ENCODE data around the gene PLPP4.

PLPP4 gene

GRCh38 chr10:120415709-120416330 lies 41.2 kb upstream of the PLPP4 start:
- Histone ChIP-seq H3K79me2 (ENCODE audit: low read length) (no peaks in the 10 kb centered on the region), H3F3A (ENCODE audit: insufficient read depth, low read length) (no peaks in the 10 kb centered on the region), H3K4me3 (ENCODE audit: low read length) (no peak overlapping the region), H3K9me3 (replicated peaks; ENCODE audit: insufficient read depth, low read length) (no peaks in the 10 kb centered on the region), H3K4me1 (ENCODE audit: low read length) (no peaks in the 10 kb centered on the region), H2AFZ (ENCODE audit: low read length) (no peak overlapping the region), H3K9ac (ENCODE audit: low read length) (no peak overlapping the region), H3K9me2 (replicated peaks; ENCODE audit: insufficient read depth, low read length) (no peaks in the 10 kb centered on the region), H3K36me3 (replicated peaks; ENCODE audit: insufficient read depth, low read length) (no peaks in the 10 kb centered on the region), H3K27me3 (replicated peaks; ENCODE audit: insufficient read depth, low read length) (no peaks in the 10 kb centered on the region), H4K20me1 (ENCODE audit: insufficient read depth, low read length) (no peaks in the 10 kb centered on the region), H3K27ac (ENCODE audit: low read length) (no peak overlapping the region), H3K4me2 (ENCODE audit: low read depth, low read length) (no peak overlapping the region)
- TF ChIP-seq EZH2 (optimal IDR thresholded peaks at IDR 0.05; ENCODE audit: low read depth, low read length) (no peak), EZH2phosphoT487 (IDR thresholded peaks at IDR 0.05; ENCODE audit: low read length) (no peak)
- TF ChIP-seq, protein P1, sequence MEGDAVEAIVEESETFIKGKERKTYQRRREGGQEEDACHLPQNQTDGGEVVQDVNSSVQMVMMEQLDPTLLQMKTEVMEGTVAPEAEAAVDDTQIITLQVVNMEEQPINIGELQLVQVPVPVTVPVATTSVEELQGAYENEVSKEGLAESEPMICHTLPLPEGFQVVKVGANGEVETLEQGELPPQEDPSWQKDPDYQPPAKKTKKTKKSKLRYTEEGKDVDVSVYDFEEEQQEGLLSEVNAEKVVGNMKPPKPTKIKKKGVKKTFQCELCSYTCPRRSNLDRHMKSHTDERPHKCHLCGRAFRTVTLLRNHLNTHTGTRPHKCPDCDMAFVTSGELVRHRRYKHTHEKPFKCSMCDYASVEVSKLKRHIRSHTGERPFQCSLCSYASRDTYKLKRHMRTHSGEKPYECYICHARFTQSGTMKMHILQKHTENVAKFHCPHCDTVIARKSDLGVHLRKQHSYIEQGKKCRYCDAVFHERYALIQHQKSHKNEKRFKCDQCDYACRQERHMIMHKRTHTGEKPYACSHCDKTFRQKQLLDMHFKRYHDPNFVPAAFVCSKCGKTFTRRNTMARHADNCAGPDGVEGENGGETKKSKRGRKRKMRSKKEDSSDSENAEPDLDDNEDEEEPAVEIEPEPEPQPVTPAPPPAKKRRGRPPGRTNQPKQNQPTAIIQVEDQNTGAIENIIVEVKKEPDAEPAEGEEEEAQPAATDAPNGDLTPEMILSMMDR (IDR thresholded peaks at IDR 0.05; ENCODE audit: low read length), result no peak
- no peak for DNase-seq

DNA sequence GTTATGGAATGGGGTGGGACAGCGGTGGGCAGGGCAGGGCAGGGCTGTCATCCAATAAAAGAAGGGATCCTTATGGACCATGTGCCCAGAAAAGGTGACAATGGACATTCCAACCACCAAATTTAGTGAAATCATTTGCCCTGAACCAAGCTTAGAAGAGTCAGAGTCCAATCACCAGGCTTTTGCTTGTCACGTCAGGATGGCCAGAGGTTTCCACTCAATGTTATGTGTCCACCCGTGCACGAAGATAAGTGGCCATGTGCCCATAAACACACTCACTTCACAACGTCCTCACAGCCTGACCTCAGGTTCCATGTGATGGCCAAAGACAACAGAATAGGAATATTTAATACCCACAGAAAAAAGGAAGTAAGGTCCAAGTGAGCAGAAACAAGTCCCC lies 36.6 kb upstream of the PLPP4 start:
- Histone ChIP-seq H4K20me1 (ENCODE audit: insufficient read depth, low read length) (no peaks in the 10 kb centered on the region), H3K79me2 (ENCODE audit: low read length) (no peaks in the 10 kb centered on the region), H3K4me1 (ENCODE audit: low read length) (no peaks in the 10 kb centered on the region), H2AFZ (ENCODE audit: low read length) (no peak overlapping the region), H3F3A (ENCODE audit: insufficient read depth, low read length) (no peaks in the 10 kb centered on the region), H3K27me3 (replicated peaks; ENCODE audit: insufficient read depth, low read length) (no peaks in the 10 kb centered on the region), H3K36me3 (replicated peaks; ENCODE audit: insufficient read depth, low read length) (no peaks in the 10 kb centered on the region), H3K4me3 (ENCODE audit: low read length) (no peak overlapping the region), H3K9me2 (replicated peaks; ENCODE audit: insufficient read depth, low read length) (no peaks in the 10 kb centered on the region), H3K9me3 (replicated peaks; ENCODE audit: insufficient read depth, low read length) (no peaks in the 10 kb centered on the region), H3K27ac (ENCODE audit: low read length) (no peak overlapping the region), H3K9ac (ENCODE audit: low read length) (no peak overlapping the region), H3K4me2 (ENCODE audit: low read depth, low read length) (no peak overlapping the region)
- DNase-seq, result no peak
- TF ChIP-seq EZH2 (optimal IDR thresholded peaks at IDR 0.05; ENCODE audit: low read depth, low read length) (no peak), EZH2phosphoT487 (IDR thresholded peaks at IDR 0.05; ENCODE audit: low read length) (no peak)
- TF ChIP-seq, protein P1 (IDR thresholded peaks at IDR 0.05; ENCODE audit: low read length), result no peak

DNA sequence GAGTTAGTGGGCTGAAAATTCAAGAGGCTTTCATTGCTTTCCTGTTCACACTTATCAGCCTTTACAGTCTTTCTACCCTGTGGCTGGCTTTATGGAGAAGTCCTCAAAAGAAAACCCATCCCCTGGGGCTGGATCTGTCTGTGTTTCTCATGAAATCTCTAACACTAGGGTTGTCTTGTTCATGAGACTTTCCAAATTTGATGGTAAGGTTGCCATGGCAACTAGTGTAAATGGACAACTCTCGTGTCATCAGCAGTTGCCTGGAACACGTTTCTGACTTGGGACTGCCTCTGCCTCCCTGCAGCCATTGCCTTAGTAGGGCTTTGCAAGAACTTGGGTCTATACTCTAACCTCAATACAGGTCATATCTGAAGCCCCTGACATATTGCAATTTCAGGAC lies 35.8 kb upstream of the PLPP4 start:
- Histone ChIP-seq H3K4me1 (ENCODE audit: low read length) (no peaks in the 10 kb centered on the region), H3K36me3 (replicated peaks; ENCODE audit: insufficient read depth, low read length) (no peaks in the 10 kb centered on the region), H3K4me2 (ENCODE audit: low read depth, low read length) (no peak overlapping the region), H3K9me3 (replicated peaks; ENCODE audit: insufficient read depth, low read length) (no peaks in the 10 kb centered on the region), H3K9ac (ENCODE audit: low read length) (no peak overlapping the region), H2AFZ (ENCODE audit: low read length) (no peak overlapping the region), H3K27ac (ENCODE audit: low read length) (no peak overlapping the region), H3K79me2 (ENCODE audit: low read length) (no peaks in the 10 kb centered on the region), H3F3A (ENCODE audit: insufficient read depth, low read length) (no peaks in the 10 kb centered on the region), H3K27me3 (replicated peaks; ENCODE audit: insufficient read depth, low read length) (no peaks in the 10 kb centered on the region), H4K20me1 (ENCODE audit: insufficient read depth, low read length) (no peaks in the 10 kb centered on the region), H3K9me2 (replicated peaks; ENCODE audit: insufficient read depth, low read length) (no peaks in the 10 kb centered on the region), H3K4me3 (ENCODE audit: low read length) (no peak overlapping the region)
- DNase-seq, result no peak
- TF ChIP-seq, protein P1 (IDR thresholded peaks at IDR 0.05; ENCODE audit: low read length), result no peak
- TF ChIP-seq EZH2 (optimal IDR thresholded peaks at IDR 0.05; ENCODE audit: low read depth, low read length) (no peak), EZH2phosphoT487 (IDR thresholded peaks at IDR 0.05; ENCODE audit: low read length) (no peak)

Measured in MM.1S (cell line).